GM12874 (cell line): ENCODE results near the gene NEUROD4.

Experiments used
- TF ChIP-seq, protein P1 (sequence below): IDR thresholded peaks from 2 replicates; pipeline ENCODE4 v1.5.1; 2011; ENCODE audit warnings: low read depth, mild to moderate bottlenecking, control low read depth, low read length, moderate library complexity; ENCODE audit not compliant: insufficient read depth

The NEUROD4 gene

DNA sequence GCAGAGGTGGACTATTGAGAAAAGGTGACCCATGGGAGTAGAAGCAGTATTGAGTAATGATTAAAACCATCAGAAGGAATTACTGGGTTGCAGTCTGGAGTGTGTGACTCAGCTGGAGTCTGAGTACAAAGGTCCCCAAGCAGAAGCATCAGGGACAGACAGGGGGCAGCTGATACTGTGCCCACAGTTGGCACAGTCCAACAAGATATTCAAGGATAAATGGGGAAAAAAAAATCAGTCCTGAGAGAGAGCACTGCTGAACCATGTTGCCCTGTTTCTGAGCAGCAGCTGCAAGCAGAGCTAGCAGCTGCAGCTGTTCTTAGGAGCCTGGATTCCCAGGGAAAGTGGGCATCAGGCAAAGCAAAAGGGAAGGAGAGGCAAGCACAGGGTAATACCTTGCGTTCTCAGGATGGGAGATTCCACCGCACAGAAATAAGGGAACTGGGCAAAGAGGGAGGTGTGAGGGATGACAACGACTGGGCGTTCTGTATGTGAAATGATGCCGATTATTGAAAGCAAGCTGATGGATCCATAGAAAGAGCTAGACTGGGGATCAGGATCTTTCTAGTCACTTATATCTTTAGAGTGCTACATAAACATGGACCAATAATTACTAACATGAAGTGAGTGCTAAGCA lies 17.7 kb downstream of the NEUROD4 start:
- TF ChIP-seq, protein P1, sequence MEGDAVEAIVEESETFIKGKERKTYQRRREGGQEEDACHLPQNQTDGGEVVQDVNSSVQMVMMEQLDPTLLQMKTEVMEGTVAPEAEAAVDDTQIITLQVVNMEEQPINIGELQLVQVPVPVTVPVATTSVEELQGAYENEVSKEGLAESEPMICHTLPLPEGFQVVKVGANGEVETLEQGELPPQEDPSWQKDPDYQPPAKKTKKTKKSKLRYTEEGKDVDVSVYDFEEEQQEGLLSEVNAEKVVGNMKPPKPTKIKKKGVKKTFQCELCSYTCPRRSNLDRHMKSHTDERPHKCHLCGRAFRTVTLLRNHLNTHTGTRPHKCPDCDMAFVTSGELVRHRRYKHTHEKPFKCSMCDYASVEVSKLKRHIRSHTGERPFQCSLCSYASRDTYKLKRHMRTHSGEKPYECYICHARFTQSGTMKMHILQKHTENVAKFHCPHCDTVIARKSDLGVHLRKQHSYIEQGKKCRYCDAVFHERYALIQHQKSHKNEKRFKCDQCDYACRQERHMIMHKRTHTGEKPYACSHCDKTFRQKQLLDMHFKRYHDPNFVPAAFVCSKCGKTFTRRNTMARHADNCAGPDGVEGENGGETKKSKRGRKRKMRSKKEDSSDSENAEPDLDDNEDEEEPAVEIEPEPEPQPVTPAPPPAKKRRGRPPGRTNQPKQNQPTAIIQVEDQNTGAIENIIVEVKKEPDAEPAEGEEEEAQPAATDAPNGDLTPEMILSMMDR = no peak

DNA sequence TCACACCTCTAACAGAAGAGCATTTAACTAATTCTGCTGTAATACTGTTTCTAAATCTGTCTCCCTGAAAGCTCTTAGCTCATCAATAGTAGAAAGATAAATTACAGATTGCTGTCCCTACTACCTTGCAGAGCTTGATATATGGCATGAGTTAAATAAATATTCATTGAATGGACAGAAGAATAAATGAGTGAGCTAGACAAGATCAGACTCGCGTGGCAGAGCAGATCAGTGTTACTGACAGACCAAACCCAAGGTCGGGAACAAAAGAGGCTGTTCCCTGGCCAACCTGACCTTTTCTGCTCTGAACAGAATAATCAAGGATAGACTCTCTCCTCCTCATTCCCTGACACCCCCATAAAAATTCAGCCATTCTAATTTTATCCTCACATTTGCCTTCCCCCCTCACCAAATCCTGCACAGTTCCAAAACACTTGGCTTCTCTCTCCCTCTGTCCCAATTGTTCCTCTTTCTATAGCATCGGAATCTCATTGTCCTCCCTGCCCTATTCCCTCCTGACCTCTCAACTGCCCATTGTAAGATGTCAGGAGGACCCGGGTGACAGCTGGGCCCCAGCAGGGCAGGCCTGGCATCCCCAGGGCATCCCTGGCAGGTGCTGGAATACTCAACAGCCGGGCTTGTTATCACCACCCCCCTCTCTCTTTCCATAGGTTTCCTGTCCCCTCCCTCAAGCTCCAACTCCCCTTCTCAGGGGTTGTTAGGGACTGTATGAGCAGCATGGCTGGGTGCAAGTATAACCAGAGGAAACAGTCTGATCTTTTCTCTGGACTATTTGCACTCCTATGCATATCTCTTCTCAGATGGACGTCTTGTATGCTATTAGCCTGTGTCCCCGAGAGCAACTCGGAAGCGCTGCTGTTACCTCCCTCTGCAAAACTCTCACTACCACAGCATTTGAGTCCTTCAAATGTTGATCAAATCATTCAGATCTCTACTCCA lies 19.9 kb downstream of the NEUROD4 start:
- TF ChIP-seq, protein P1 = no peak

DNA sequence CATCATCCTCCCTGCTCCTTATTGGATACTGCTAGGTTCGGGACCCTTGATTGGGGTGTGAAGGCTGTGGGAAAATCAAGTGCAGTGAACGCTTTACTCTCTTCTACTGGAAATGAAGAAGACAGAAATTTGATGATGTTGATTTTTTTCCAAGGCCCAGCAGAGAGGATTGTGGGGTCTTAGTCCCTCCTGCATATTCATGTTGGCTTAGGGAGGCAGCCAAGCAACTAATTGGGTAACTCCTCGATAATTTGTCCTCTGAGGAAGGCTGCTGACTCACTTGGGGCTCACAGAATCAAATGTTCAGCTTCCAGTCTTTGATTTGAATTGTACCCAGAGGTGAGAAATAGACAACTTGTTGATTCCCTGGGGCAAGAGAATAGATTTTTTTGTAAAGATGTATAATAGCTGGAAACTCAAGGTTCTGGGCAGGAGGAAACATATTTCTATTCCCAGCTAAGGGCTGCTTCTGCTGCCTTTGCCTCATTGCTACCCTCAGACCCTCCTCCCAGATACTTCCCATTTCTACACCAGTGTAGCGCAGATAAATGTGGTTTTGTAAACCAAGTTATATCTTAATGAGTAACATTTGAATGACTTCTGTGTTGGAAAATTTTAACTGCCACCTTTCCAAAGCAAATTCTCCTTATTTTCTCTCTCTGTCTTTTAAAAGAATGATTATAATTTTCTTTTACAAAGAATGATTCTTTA lies 21.7 kb downstream of the NEUROD4 start:
- TF ChIP-seq, protein P1 = no peak

DNA sequence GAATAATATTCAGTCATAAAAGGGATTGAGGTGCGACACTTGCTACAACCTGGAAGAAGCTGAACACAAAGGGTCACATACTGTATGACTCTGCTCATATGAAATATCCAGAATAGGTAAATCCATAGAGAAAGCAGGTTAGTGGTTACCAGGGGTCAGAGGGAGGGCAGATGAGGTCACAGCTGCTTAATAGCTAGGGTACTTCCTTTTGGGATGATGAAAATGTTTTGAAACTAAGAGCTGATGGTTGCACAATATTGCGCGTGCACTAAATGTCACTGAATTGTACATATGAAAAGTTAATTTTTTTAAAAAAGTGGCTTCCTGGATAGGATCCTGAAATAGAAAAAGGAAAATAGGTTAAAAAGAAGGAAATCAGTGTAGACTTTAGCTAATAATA lies 23.8 kb downstream of the NEUROD4 start:
- TF ChIP-seq, protein P1 = no peak

DNA sequence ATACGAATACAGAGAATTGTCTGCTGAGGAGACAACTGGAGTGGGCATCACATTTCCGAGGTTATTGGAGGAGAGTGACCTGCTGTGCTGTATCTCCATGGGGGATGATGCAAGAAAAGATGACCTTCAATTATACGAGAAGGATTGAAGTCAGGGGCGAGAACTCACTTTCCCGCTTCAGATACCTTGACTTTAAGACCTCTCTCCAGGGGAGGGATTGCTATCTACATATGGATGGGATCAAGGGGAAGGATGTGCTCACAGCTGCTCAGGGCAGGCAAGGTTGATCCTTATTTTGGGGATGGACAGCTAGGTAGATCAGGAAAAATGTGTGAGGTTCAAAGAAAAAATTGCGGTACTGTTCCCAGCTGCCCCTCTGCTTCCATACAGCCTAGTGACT lies 24.4 kb downstream of the NEUROD4 start:
- TF ChIP-seq, protein P1 = no peak

DNA sequence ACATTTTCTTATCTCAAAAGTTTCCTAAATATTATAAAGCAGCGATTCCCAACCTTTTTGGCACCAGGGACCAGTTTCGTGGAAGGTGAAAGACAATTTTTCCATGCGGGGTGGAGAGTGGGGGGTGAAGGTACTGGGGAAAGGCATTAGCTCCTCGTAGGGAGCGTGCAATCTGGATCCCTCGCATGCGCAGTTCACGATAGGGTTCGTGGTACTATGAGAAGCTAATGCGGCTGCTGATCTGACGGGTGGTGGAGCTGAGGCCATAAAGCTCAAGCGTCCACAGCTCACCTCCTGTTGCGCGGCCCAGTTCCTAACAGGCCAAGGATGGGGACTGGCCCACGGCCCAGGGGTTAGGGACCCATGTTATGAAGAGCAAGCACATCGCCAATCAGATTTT lies 29.9 kb downstream of the NEUROD4 start:
- TF ChIP-seq, protein P1 = no peak
